LNCAP (cell line): ENCODE results near the gene RUFY4.

Experiments
- TF ChIP-seq, protein P1 (sequence below): fragments of 450-650 bp; IDR thresholded peaks from 2 replicates; pipeline ENCODE4 v1.5.1; 2017; ENCODE audit warnings: mild to moderate bottlenecking

RUFY4 gene

DNA sequence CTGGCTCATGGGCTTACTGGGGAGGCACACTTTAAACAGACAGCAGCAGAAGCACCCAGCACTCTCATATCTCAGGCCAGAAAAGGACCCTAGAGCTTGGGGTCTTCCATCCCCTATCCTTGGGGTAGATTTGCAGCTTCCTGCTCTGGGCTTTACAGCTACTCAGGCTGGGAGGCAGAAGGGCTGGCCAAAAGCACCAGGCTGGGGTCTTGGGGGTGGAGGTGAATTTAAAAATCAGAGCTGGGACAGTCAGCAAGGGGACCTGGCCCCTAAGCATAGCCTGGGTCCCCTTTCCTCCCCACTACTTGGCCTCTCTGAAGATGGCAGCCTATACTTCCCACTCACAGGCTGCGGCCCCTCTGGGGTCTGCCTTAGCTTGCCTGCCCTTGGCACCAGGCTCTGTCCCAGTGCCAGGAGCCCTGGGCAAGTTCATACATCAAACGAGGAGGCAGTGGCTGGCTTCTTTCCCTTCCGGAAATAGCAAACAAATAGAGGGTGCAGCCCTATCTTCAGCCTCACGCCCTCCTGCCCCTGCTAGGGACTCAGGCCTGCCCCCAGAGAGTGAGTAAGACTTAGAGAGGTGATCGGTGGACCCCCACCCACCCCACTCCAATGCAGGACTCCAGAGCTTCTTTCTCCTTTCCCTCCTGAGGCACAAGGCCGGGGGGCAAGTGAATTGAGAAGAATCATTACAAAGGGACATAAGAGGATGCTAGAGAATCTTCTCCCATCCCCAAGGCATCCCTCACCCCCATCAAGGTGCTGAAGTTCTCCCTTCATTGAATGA lies 40.3 kb upstream of the RUFY4 start:
- TF ChIP-seq, protein P1, sequence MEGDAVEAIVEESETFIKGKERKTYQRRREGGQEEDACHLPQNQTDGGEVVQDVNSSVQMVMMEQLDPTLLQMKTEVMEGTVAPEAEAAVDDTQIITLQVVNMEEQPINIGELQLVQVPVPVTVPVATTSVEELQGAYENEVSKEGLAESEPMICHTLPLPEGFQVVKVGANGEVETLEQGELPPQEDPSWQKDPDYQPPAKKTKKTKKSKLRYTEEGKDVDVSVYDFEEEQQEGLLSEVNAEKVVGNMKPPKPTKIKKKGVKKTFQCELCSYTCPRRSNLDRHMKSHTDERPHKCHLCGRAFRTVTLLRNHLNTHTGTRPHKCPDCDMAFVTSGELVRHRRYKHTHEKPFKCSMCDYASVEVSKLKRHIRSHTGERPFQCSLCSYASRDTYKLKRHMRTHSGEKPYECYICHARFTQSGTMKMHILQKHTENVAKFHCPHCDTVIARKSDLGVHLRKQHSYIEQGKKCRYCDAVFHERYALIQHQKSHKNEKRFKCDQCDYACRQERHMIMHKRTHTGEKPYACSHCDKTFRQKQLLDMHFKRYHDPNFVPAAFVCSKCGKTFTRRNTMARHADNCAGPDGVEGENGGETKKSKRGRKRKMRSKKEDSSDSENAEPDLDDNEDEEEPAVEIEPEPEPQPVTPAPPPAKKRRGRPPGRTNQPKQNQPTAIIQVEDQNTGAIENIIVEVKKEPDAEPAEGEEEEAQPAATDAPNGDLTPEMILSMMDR: no peak

DNA sequence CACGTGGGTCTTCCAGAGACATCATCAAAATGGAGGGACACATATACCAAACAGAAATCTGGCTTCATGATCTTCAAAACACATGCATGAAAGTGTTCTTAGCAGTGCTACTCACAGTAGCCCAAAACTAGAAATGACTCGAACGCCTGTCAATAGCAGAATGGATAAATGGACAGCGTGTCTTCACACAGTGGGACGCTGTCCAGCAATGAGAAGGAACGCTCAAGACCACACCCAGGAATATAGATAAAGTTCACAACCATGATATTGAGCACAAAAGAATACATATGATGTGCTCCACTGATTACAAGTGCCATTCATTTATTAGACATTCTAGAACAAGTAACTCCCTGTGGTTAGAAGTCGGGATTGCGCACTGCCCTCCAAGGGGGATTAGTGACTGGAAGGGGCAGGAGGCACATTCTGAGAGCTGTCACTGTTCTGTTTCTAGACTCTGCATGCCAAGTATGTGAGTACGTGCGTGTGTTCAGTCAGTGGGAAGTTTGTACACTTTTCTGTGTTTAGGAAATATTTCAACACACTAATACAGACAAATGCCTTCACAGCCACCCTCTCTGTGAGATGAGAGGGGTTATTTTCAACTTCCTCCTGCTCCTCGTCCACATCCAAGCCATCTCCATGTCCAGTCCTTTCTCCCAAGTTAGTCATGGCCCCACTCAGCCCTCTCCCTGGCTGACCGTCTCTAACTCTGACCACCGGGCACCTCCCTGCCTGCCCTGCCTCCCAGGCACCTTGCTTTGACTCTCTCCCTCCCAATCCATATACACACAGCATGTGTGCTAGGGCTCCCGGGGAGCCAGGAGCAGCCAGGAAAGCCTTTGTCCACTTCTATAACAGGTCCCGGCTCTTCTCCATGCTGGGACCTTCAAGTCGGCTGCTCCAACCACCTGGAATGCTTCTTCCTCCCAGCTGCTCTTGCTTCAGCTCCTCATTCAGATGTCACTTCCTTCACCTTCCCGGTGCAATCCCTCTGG lies 39.4 kb upstream of the RUFY4 start:
- TF ChIP-seq, protein P1: no peak

DNA sequence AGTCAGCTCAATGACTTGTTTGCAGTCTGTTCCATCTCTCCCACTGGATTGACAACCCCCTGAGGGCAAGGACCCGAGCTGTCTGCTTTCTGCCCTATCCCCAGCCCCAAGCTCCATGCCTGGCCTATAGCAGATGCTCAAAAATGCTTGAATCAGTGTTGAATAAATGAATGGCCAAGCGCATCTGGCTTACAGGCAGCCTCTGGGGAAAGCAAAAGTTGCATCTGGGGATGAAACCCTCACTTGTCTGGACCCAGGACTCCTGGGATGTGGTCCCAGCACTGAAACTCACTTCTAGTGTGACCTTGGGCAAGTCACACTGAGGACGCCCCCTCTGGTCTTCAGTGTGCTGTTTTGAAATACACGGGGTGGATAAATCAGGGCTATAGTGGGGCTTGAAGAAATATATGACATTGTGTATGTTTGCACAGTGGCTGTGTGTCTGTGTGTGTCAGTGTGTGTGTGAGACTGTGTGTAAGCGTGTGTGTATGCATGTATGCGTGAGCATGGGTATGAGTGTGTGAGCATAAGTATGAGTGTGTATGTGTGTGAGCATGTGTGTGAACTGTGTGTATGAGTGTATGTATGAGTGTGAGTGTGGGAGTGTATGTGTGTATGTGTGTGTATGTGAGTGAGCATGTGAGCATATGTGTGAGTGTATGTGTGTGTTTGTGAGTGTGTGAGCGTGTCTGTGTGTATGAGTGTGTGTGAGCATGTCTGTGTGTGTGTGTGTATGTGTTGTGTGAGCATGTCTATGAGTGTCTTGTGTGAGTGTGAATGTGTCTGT lies 38.5 kb upstream of the RUFY4 start:
- TF ChIP-seq, protein P1: no peak

DNA sequence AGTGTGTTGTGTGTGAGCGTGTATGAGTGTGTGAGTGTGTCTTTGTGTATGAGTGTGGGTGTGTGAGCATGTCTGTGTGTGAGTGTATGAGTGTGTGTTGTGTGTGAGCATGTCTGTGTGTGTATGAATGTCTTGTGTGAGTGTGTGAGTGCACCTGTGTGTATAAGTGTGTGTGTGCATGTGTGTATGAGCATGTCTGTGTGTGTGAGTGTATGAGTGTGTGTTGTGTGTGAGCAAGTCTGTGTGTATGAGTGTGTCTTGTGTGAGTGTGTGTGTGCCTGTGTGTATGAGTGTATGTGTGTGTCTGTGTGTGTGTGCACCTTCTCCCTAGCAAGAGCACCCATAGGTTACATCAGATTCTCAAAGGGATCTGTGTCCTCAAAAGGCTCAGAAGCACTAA lies 37.8 kb upstream of the RUFY4 start:
- TF ChIP-seq, protein P1: no peak

DNA sequence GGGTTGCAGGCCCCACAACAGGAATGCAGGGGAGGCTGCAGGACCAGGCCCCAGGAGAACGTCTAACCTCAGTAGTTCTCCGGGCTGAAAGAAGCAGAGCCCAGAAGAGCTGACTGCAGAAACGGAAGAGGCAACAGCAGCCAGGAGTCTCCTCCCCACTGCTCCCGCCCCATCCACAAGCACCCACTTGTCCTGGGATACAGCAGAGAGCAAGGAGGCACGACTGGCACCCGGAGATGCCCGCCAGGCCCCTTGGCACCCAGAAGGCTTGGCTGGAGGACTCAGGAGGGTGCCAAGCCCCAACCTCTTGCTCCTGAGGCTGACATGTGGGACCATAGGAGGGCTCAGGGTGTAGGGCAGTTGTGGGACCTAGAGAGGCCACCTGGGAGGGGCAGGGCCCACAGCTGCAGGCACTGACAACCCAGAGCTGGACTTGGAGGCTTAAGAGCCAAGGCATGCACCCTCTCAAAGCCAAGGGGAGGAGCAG lies 37.2 kb upstream of the RUFY4 start:
- TF ChIP-seq, protein P1: no peak

DNA sequence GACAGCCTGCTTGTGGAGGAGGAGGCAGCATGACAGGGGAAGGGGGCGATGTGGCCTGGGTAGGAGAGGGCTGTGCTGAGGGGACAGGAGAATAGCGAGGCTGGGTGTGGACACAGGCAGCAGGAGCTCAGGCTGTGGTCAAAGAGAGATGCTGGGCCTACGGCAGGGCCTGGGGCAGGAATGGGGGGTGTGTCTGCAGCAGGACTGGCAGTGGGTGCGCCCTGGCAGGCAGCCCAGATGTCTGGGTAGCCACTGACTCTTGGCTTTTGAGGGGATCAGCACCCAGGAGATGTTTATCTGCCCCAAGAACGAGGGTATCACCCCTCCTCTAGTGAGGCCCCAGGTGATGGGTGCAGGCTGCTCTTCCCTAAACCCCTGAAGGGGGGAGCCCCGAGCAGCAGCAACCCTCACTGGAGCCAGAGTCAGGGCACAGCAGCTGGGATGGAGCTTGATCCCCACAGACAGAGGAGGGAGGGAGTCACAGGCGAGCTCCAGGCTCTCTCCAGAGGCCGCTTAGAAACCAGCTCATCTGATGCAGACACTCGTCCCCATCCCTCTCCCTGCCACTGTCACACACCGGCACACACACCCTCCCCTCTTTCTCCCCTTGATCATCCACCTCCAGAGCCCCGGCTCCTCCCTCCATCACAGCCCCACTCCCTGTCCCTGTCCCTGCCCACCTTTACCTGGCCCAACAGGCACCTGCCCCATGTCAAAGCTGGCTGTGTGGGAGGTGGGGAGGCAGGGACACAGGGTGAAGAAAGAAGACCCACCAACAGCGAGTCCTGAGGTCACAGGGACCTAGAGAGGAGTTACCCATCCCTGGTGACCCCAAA lies 36.5 kb upstream of the RUFY4 start:
- TF ChIP-seq, protein P1: no peak
